Activated CD4-positive, alpha-beta T cell treated with anti-CD3 and anti-CD28 coated beads for 36 hours (primary cell): ENCODE data around the gene OTOP3. TPM values are rescaled to one million over a fixed set of nuclear protein-coding genes. Genes with fewer than 3 reads are reported as not detected.

Experiments
- ATAC-seq: fragments of 200-7000 bp; cut with Tn5 transposase; one replicate; pipeline ENCODE4 v1.10.0; 2021; ENCODE audit warnings: mild to moderate bottlenecking, moderate library complexity
- CTCF ChIA-PET: fragments of 350-600 bp; sonication (Branson Sonifier 250); formaldehyde crosslinking; loops from one replicate; lab custom pipeline; 2021; ENCODE audit warnings: antibody characterized with exemption; lab: Charles Lee
- POLR2A ChIA-PET: fragments of 350-600 bp; sonication (Branson Sonifier 250); formaldehyde crosslinking; loops from one replicate; lab custom pipeline; 2021; ENCODE audit warnings: antibody characterized with exemption, inconsistent platforms; lab: Charles Lee
- DNase-seq: peaks from one replicate; pipeline ENCODE4 v3.0.0-alpha.2; 2020
- H3K27ac Mint-ChIP-seq: one replicate; pipeline ENCODE4 v1.8.0; 2021; ENCODE audit warnings: mixed read lengths
- H3K27me3 Mint-ChIP-seq: one replicate; pipeline ENCODE4 v1.8.0; 2021; ENCODE audit warnings: mixed read lengths
- H3K36me3 Mint-ChIP-seq: one replicate; pipeline ENCODE4 v1.8.0; 2021; ENCODE audit warnings: low read depth, mixed read lengths
- H3K4me1 Mint-ChIP-seq: one replicate; pipeline ENCODE4 v1.8.0; 2021; ENCODE audit warnings: mixed read lengths
- H3K4me3 Mint-ChIP-seq: one replicate; pipeline ENCODE4 v1.8.0; 2021; ENCODE audit warnings: mild to moderate bottlenecking, moderate library complexity, mixed read lengths
- H3K9me3 Mint-ChIP-seq: one replicate; pipeline ENCODE4 v1.8.0; 2021; ENCODE audit warnings: low read depth, mixed read lengths
- intact Hi-C, 2 experiments: fragments of 100-400 bp; cut with DNase I in 1 of 2; cut with micrococcal nuclease in 1 of 2; formaldehyde crosslinking; loops; one replicate each; pipeline versions ENCODE4 v1.14.2 to v1.15.1; 2022 to 2024; cut with DNase I, micrococcal nuclease
- total RNA-seq, 2 experiments: library from RNA; stranded (reverse); gene quantifications; one replicate each; pipeline ENCODE4 v1.2.3, GENCODE V29; 2021

The OTOP3 gene
- total RNA-seq, 2 experiments from 2014 or later = not detected

GRCh38 chr17:74928786-74929185 lies 6.9 kb upstream of the OTOP3 start:
- H3K36me3 Mint-ChIP-seq = no peaks in the 10 kb centered on the region
- no peak for DNase-seq
- H3K4me3 Mint-ChIP-seq = no peak overlapping the region
- ChIA-PET CTCF (interaction anchor here (0.7 to 0.8 kb wide), 2 partner anchors 44 to 821 kb away, joined by 3 read pairs; partner anchors contain the start of gene HID1), POLR2A (no interaction called here)
- peaks cover 48% of the 10 kb centered on the region for H3K27me3 Mint-ChIP-seq
- H3K4me1 Mint-ChIP-seq = peaks cover 4% of the 10 kb centered on the region
- no peak overlapping the region for H3K27ac Mint-ChIP-seq
- no peaks in the 10 kb centered on the region for H3K9me3 Mint-ChIP-seq
- no peak for ATAC-seq
- intact Hi-C loops = no loop called here

- ChIA-PET CTCF (interaction anchor here (1.4 to 1.5 kb wide), 2 partner anchors 12 to 31 kb away, joined by 4 to 6 read pairs; no protein-coding TSS in a partner anchor), POLR2A (no interaction called here)
- Mint-ChIP-seq H3K27ac (no peak overlapping the region), H3K4me1 (no peaks in the 10 kb centered on the region), H3K36me3 (no peaks in the 10 kb centered on the region), H3K27me3 (peaks cover 38% of the 10 kb centered on the region), H3K9me3 (no peaks in the 10 kb centered on the region), H3K4me3 (no peak overlapping the region)
- intact Hi-C loops = no loop called here
- ATAC-seq = no peak
- DNase-seq = no peak
Observed at GRCh38 chr17:74930535-74931036, 5.1 kb upstream of the OTOP3 start.

- H3K9me3 Mint-ChIP-seq = no peaks in the 10 kb centered on the region
- POLR2A ChIA-PET = no interaction called here
Observed at GRCh38 chr17:74935048-74935447, 650 bp upstream of the OTOP3 start.

GRCh38 chr17:74936470-74936799 lies 737 bp downstream of the OTOP3 start:
- Mint-ChIP-seq H3K27ac (no peak overlapping the region), H3K36me3 (no peaks in the 10 kb centered on the region), H3K27me3 (peaks cover 41% of the 10 kb centered on the region), H3K9me3 (no peaks in the 10 kb centered on the region), H3K4me1 (no peaks in the 10 kb centered on the region), H3K4me3 (no peak overlapping the region)
- intact Hi-C loops = no loop called here
- POLR2A ChIA-PET = no interaction called here
- DNase-seq = no peak
- CTCF ChIA-PET = no interaction called here
- no peak for ATAC-seq

More at GRCh38 chr17:74935048-74935447, 650 bp upstream of the OTOP3 start:
- no peak for DNase-seq
- intact Hi-C loops = no loop called here
- ATAC-seq = no peak
- Mint-ChIP-seq H3K27me3 (peaks cover 47% of the 10 kb centered on the region), H3K27ac (no peak overlapping the region), H3K4me1 (no peaks in the 10 kb centered on the region), H3K36me3 (no peaks in the 10 kb centered on the region), H3K4me3 (no peak overlapping the region)
- CTCF ChIA-PET = interaction anchor here (0.7 to 1.2 kb wide), 2 partner anchors 33 to 39 kb away, joined by 3 read pairs; no protein-coding TSS in a partner anchor

- DNase-seq (no peak), ATAC-seq (no peak)
- H3K27me3 Mint-ChIP-seq = peaks cover 43% of the 10 kb centered on the region
- H3K27ac Mint-ChIP-seq = no peak overlapping the region
- no peaks in the 10 kb centered on the region for H3K4me1 Mint-ChIP-seq
- H3K9me3 Mint-ChIP-seq = no peaks in the 10 kb centered on the region
- POLR2A ChIA-PET = no interaction called here
- intact Hi-C loops = no loop called here
- H3K36me3 Mint-ChIP-seq = no peaks in the 10 kb centered on the region
- CTCF ChIA-PET = interaction anchor here (0.6 to 2.7 kb wide), 3 partner anchors 24 to 1617 kb away, joined by 3 to 9 read pairs (median 5); no protein-coding TSS in a partner anchor
- no peak overlapping the region for H3K4me3 Mint-ChIP-seq
Observed at GRCh38 chr17:74937064-74938051, 1.7 kb downstream of the OTOP3 start.

- intact Hi-C loops = no loop called here
- Mint-ChIP-seq H3K4me3 (no peak overlapping the region), H3K27ac (no peak overlapping the region), H3K36me3 (no peaks in the 10 kb centered on the region), H3K27me3 (peaks cover 40% of the 10 kb centered on the region), H3K9me3 (no peaks in the 10 kb centered on the region), H3K4me1 (no peaks in the 10 kb centered on the region)
- DNase-seq = no peak
- ChIA-PET CTCF (interaction anchor here (0.6 to 2.7 kb wide), 6 partner anchors 14 to 1618 kb away, joined by 3 to 9 read pairs (median 5); partner anchors contain the start of gene OTOP2), POLR2A (no interaction called here)
- ATAC-seq = no peak
Observed at GRCh38 chr17:74938194-74938950, 2.7 kb downstream of the OTOP3 start.

- H3K4me3 Mint-ChIP-seq = no peak overlapping the region
- H3K4me1 Mint-ChIP-seq = no peaks in the 10 kb centered on the region
- ChIA-PET CTCF (interaction anchor here (0.6 to 2.7 kb wide), 4 partner anchors 16 to 59 kb away, joined by 4 to 9 read pairs (median 6); partner anchors contain the start of gene OTOP2), POLR2A (no interaction called here)
- no peaks in the 10 kb centered on the region for H3K9me3 Mint-ChIP-seq
- no peak overlapping the region for H3K27ac Mint-ChIP-seq
- H3K36me3 Mint-ChIP-seq = no peaks in the 10 kb centered on the region
- DNase-seq = no peak
- peaks cover 37% of the 10 kb centered on the region for H3K27me3 Mint-ChIP-seq
- no peak for ATAC-seq
- intact Hi-C loops = no loop called here
Observed at GRCh38 chr17:74939534-74939933, 3.8 kb downstream of the OTOP3 start.

GRCh38 chr17:74941128-74941725 lies 5.5 kb downstream of the OTOP3 start:
- Mint-ChIP-seq H3K27ac (no peak overlapping the region), H3K9me3 (no peaks in the 10 kb centered on the region), H3K27me3 (peaks cover 36% of the 10 kb centered on the region), H3K4me3 (no peak overlapping the region), H3K36me3 (no peaks in the 10 kb centered on the region), H3K4me1 (peaks cover 2% of the 10 kb centered on the region)
- intact Hi-C loops = no loop called here
- ChIA-PET POLR2A (no interaction called here), CTCF (no interaction called here)
- no peak for DNase-seq
- ATAC-seq = no peak

- peaks cover 19% of the 10 kb centered on the region for H3K27me3 Mint-ChIP-seq
- no peaks in the 10 kb centered on the region for H3K9me3 Mint-ChIP-seq
- no peak overlapping the region for H3K4me3 Mint-ChIP-seq
- ATAC-seq (no peak), DNase-seq (no peak)
- ChIA-PET CTCF (no interaction called here), POLR2A (no interaction called here)
- no peak overlapping the region for H3K27ac Mint-ChIP-seq
- intact Hi-C loops = no loop called here
- peaks cover 2% of the 10 kb centered on the region for H3K4me1 Mint-ChIP-seq
- H3K36me3 Mint-ChIP-seq = no peaks in the 10 kb centered on the region
Observed at GRCh38 chr17:74943808-74944522, 8.3 kb downstream of the OTOP3 start.

- no peak for ATAC-seq
- POLR2A ChIA-PET = no interaction called here
- no peaks in the 10 kb centered on the region for H3K9me3 Mint-ChIP-seq
Observed at GRCh38 chr17:74945543-74945942, 9.8 kb downstream of the OTOP3 start.

More at GRCh38 chr17:74945543-74945942, 9.8 kb downstream of the OTOP3 start:
- intact Hi-C loops = no loop called here
- peaks cover 14% of the 10 kb centered on the region for H3K27me3 Mint-ChIP-seq
- H3K27ac Mint-ChIP-seq = no peak overlapping the region
- peaks cover 2% of the 10 kb centered on the region for H3K4me1 Mint-ChIP-seq
- no peak overlapping the region for H3K4me3 Mint-ChIP-seq
- CTCF ChIA-PET = interaction anchor here (0.6 to 2.0 kb wide), 3 partner anchors 13 to 162 kb away, joined by 3 to 13 read pairs (median 5); no protein-coding TSS in a partner anchor
- DNase-seq = no peak
- H3K36me3 Mint-ChIP-seq = no peaks in the 10 kb centered on the region
